Astrocyte of the cerebellum (primary cell): ENCODE measurements around the gene CDC14A.

Experiments used
- DNase-seq: peaks from one replicate; pipeline ENCODE4 v3.0.0-alpha.2; 2011; ENCODE audit warnings: low read depth
- H3K4me3 ChIP-seq: 2 replicates; pipeline ENCODE4 v1.5.1; 2011; ENCODE audit warnings: mild to moderate bottlenecking, low read depth, low read length, moderate library complexity
- CTCF ChIP-seq: IDR thresholded peaks from 2 replicates; pipeline ENCODE4 v1.5.1; 2012; ENCODE audit warnings: low read length, low read depth, moderate library complexity, mild to moderate bottlenecking; ENCODE audit errors: missing control alignments
- in situ Hi-C: cut with HindIII; loops from 2 replicates; pipeline ENCODE4 v1.10.0; 2017; ENCODE audit warnings: low sequenced_read_pairs

CDC14A gene

GRCh38 chr1:100352267-100353070 lies at the start of gene CDC14A:
Gene CDC14A, plus strand, starts transcription at chr1:100352506. Its CDS starts 449 bp downstream, at chr1:100352955.
- in situ Hi-C loops: no loop called here
- DNase-seq: peak; percentile 83
- peak within 1 kb of the TSS; percentile 96 for H3K4me3 ChIP-seq
- no peak for TF ChIP-seq CTCF

GRCh38 chr1:100302739-100303138 lies 49.6 kb upstream of the CDC14A start:
- in situ Hi-C loops: no loop called here
- DNase-seq: no peak
- H3K4me3 ChIP-seq: no peak overlapping the region
- TF ChIP-seq CTCF: no peak

- no peak for DNase-seq
- no peak for TF ChIP-seq CTCF
- no peak overlapping the region for H3K4me3 ChIP-seq
- in situ Hi-C loops: no loop called here
Measured at GRCh38 chr1:100304227-100304626, 48.1 kb upstream of the CDC14A start.

GRCh38 chr1:100304921-100305320 lies 47.4 kb upstream of the CDC14A start:
- DNase-seq: no peak
- no peak overlapping the region for H3K4me3 ChIP-seq
- in situ Hi-C loops: no loop called here
- TF ChIP-seq CTCF: no peak

- no peak overlapping the region for H3K4me3 ChIP-seq
- TF ChIP-seq CTCF: no peak
- in situ Hi-C loops: no loop called here
- DNase-seq: no peak
Measured at GRCh38 chr1:100305954-100306353, 46.4 kb upstream of the CDC14A start.

GRCh38 chr1:100306735-100307313 lies 45.5 kb upstream of the CDC14A start:
- TF ChIP-seq CTCF: no peak
- no peak for DNase-seq
- in situ Hi-C loops: no loop called here
- no peak overlapping the region for H3K4me3 ChIP-seq
